ENCODE data around the gene MTA3. TPM values are rescaled to one million over a fixed set of nuclear protein-coding genes. Genes with fewer than 3 reads are reported as not detected.

The MTA3 gene
- total RNA-seq, 1 donor from 2014 or later, result 25.8 TPM

DNA sequence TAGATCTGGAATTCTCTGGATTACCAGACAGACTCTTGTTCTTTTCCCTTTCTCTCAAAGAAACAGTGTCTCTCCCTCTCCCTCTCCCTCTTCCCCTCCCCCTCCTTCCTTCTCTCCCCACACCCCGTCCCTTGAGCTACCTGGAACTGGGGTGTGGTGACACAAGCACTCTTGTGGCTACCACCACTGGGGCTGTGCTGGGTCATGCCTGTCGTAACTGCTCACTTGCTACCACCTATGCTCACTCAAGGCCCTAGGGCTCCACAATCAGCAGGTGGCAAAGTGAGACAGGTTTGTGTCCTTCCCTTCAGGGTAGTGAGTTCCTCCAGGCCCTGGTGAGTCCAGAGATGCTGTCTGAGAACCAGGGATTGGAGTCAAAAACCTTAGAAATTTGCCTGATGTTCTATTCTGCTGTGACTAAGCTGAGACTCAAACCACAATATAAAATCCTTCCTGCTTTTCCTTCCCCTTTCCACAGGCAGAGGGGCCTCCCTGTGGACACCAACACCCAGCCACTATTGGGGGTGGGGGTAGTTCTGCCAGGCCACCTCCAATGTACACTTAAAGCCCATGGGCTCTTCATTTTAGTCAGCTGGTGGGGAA, 124.7 kb downstream of the MTA3 start:
- no peak for DNase-seq (ENCODE audit: low read depth)
- TF ChIP-seq, protein P1, sequence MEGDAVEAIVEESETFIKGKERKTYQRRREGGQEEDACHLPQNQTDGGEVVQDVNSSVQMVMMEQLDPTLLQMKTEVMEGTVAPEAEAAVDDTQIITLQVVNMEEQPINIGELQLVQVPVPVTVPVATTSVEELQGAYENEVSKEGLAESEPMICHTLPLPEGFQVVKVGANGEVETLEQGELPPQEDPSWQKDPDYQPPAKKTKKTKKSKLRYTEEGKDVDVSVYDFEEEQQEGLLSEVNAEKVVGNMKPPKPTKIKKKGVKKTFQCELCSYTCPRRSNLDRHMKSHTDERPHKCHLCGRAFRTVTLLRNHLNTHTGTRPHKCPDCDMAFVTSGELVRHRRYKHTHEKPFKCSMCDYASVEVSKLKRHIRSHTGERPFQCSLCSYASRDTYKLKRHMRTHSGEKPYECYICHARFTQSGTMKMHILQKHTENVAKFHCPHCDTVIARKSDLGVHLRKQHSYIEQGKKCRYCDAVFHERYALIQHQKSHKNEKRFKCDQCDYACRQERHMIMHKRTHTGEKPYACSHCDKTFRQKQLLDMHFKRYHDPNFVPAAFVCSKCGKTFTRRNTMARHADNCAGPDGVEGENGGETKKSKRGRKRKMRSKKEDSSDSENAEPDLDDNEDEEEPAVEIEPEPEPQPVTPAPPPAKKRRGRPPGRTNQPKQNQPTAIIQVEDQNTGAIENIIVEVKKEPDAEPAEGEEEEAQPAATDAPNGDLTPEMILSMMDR (IDR thresholded peaks at IDR 0.05; ENCODE audit: insufficient read depth, low read length, poor library complexity, severe bottlenecking), result no peak
- Histone ChIP-seq H3K4me3 (ENCODE audit: low read depth, low read length) (no peak overlapping the region), H3K36me3 (ENCODE audit: control insufficient read depth, insufficient read depth, low read length) (no peaks in the 10 kb centered on the region), H3K27me3 (ENCODE audit: control insufficient read depth, insufficient read depth, low read length) (no peaks in the 10 kb centered on the region)

DNA sequence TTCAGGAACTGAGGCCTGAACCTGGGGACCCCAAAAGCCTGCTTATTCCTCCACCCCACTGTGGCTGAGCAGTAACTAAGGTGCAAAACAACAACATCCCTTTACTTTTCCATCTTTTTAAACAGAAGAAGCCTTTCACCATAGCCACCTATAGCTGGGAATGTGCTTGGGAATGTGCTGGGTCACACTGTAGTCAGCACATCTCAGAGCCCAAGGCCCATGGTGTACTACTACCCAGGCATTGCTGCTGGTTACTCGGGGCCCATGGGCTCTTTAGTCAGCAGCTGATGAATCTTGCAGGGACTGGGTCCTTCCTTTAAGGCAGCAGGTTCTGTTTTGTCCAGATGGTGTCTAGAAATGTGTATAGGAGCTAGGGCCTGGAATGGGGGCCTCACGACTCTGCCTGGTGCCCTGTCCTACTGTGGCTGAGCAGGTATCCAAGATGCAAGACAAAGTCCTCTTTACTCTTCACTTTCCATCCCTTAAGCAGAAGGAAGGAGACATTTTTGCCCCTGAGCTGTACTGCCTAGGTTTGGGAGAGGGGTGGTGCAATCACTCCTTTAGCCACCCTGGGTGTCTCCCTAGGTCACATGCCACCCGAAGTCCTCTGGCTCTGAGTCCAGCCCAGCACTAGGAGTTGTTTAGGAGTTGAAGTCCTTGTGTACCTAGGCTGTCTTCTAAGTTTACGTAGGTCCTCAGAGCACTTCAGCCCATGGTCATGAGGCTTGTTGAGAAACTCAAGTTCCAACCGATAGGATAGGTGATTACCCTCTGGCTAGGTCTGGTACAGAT, 125.5 kb downstream of the MTA3 start:
- Histone ChIP-seq H3K27me3 (ENCODE audit: control insufficient read depth, insufficient read depth, low read length) (no peaks in the 10 kb centered on the region), H3K4me3 (ENCODE audit: low read depth, low read length) (no peak overlapping the region), H3K36me3 (ENCODE audit: control insufficient read depth, insufficient read depth, low read length) (no peaks in the 10 kb centered on the region)
- TF ChIP-seq, protein P1 (IDR thresholded peaks at IDR 0.05; ENCODE audit: insufficient read depth, low read length, poor library complexity, severe bottlenecking), result no peak
- no peak for DNase-seq (ENCODE audit: low read depth)

DNA sequence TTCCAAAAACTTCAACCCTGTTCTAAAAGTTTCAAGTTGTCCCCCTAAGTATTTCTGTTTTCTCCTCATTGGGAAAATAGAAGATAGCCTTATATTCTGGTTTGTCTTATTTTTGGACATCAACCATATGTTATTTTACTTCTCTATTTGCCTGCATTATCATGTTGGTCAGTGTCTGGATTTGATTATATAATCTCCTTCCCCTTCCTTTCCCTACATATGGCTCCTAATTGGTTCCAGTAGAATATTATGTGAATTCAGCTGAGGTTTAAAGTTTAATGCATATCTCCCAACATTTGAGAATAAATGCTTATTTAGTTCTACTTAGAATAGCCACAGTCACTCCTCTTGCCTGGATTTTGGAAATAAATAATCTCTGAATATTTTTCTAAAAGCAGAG, 128.6 kb downstream of the MTA3 start:
- Histone ChIP-seq H3K36me3 (ENCODE audit: control insufficient read depth, insufficient read depth, low read length) (no peaks in the 10 kb centered on the region), H3K27me3 (ENCODE audit: control insufficient read depth, insufficient read depth, low read length) (no peaks in the 10 kb centered on the region), H3K4me3 (ENCODE audit: low read depth, low read length) (no peak overlapping the region)
- TF ChIP-seq, protein P1 (IDR thresholded peaks at IDR 0.05; ENCODE audit: insufficient read depth, low read length, poor library complexity, severe bottlenecking), result no peak
- DNase-seq (ENCODE audit: low read depth), result no peak

DNA sequence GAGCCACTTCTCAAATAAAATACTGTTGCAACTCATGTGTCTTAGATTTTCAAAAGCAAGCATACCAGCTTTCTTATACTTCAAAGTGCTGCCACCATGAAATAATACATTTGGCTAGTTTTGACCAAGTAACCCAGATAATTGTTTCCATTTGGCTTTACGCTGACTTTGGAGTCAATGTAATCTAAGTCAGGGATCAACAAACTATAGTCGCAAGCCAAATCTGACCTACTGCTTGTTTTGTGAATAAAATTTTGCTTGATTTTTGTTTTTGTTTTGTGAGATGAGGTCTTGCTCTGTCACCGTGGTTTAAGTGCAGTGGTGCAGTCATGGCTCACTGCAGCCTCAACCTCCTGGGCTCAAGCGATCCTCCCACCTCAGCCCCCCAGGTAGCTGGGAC, 130.5 kb downstream of the MTA3 start:
- Histone ChIP-seq H3K27me3 (ENCODE audit: control insufficient read depth, insufficient read depth, low read length) (no peaks in the 10 kb centered on the region), H3K4me3 (ENCODE audit: low read depth, low read length) (no peak overlapping the region), H3K36me3 (ENCODE audit: control insufficient read depth, insufficient read depth, low read length) (no peaks in the 10 kb centered on the region)
- DNase-seq (ENCODE audit: low read depth), result no peak
- TF ChIP-seq, protein P1 (IDR thresholded peaks at IDR 0.05; ENCODE audit: insufficient read depth, low read length, poor library complexity, severe bottlenecking), result no peak

DNA sequence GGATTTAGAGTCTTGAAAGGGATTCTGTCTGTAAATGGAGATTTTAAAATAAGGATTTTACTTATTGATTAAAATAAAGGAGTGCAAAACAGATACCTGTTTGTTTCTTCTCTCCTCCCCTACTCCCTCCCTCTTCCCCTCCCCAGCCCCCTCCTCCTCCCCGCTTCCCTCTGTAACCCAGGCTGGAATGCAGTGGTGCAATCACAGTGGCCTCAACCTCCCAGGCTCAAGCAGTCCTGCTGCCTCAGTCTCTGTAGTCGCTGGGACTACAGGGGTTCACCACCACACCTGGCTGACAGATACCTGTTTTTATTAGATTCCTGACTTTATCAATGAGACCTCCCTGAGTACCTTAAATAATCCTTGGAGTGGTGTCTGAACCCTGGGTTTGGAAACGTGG, 138.4 kb downstream of the MTA3 start:
- Histone ChIP-seq H3K36me3 (ENCODE audit: control insufficient read depth, insufficient read depth, low read length) (no peaks in the 10 kb centered on the region), H3K27me3 (ENCODE audit: control insufficient read depth, insufficient read depth, low read length) (no peaks in the 10 kb centered on the region)
- no peak for DNase-seq (ENCODE audit: low read depth)

More for the DNA sequence above, 138.4 kb downstream of the MTA3 start:
- TF ChIP-seq, protein P1 (IDR thresholded peaks at IDR 0.05; ENCODE audit: insufficient read depth, low read length, poor library complexity, severe bottlenecking), result no peak
- H3K4me3 ChIP-seq (ENCODE audit: low read depth, low read length), result no peak overlapping the region

Measured in kidney epithelial cell (primary cell).